GM18861 (cell line): ENCODE measurements around the gene PHF21A.

Experiments
- ATAC-seq: cut with Tn5 transposase; IDR thresholded peaks from one replicate; pipeline ENCODE4 v1.9.1; 2021; ENCODE audit not compliant: unreplicated experiment

Gene PHF21A

DNA sequence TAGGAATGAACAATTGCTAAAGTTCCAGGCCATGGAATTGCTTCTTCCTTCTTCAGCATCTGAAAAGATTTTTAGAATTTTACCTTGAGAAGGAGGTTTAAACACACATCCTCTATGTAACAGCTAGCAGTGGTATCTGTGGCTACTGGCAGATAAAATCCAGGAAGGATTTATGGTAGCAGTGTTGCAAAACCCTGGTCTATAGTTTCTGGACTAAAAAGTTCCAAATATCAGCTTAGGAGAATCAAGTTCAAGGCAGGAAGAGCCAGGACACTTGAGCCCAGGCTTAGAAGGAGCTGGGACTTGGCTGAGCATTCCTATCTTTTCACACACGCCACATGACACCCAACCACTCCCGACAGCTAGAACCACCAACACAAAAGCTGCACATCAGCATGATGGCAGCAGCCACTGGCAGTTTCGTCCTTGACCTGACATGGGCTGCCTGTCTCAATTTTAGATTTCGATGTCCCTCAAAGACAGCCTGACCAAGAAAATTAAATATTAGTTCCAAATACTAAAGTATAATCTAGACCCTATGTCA is 184.7 kb downstream of the PHF21A start:
- no peak for ATAC-seq

DNA sequence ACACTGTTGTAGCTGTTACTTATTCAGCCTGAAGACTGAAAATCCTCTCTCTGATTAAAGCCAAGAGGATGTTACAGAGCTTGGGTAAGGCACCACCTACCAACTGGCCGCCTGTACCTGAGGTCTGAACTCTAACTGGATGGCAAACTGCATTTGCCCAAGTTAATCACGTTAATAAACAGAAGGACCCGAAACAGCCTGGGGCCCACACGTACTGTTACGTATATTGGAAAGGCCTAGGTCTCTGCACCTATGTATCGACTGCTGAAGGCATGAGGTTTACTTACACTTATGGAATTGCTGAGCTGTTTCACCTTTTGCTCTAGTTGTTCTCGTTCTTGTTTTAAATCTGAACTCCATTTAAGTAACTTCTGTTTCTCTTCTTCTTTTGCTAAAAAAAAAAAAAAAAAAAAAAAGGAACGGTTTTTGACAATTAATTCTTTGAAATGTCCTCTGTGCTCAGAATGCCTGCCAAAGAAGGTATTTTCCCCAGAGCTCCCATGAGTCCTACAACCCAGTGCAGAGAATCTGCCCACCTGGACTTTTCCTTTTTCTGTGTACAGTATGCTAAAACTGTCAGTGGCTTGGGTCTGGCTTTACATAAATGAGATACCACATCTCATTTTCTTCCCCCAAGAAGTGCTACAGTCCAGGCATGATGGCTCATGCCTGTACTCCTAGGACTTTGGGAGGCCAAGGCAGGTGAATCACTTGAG is 185.7 kb downstream of the PHF21A start:
- ATAC-seq, result no peak

DNA sequence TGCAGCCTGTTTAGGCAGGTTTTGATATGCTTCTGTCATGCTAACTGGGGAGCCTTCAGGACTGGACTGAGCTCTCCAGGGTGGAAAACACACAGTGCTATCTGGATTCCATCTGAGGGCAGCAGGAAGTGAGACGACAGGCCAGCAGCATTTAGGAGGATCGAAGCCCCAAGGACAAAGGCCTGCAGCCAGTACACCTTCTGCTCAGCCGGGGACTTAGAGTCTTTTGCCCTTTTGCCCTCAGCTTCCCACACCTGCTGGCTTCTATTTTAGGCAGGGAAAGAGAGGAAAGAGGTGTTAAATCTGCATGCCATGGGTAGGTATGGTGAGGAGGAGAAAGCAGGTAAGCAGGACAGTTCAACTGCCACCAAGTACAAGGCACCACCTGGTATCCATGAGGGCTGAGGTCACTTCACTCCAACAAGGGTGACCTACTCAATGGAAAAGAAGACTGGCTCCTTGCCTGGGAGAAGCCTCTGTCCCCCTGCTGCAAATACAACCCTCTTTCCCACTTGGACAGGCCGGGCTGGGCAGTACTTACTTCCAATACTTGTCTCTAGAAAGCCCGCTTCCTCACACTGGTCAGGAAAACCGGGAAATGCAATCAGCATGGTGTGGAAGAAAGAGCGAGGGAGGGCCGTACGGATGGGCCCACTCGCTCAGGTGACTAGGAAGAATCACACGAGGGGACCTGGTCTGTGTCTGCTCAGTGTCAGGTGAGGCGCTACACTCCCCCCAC is 186.5 kb downstream of the PHF21A start:
- no peak for ATAC-seq

DNA sequence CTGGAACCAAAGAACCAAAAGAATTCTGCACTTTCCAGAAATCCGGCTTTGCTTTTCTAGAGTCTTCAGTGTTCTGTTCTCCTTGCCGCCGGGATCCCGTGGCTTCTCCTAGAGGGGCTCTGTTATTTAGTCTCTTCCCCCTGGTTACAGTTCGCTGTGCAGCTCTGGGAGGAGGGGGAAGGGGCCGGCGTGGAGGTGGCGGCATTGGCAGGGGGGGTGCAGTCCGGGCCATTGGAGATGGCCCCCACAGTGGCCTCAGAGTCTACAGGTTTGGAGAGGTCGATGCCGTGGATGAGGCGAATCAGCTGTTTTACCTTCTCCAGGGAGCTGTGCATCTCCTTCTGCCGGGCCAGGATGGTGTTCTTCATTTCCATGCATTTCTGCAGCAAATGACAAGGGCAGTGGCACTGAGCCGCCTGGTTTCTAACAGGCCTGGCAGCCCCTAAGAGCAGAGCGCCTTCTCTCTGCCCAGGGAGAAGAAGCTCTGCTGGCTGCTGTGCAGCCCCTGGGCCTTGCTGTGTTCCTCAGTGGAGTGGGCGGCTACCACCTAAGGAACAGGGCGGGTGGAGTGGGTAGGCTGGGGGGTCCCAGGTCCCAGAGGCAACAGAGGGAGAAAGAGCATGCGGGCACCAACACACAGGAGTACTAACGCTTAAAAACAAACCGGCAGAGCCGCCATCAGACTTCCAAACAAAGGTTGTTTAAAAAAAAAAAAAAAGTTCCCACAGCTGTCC is 187.2 kb downstream of the PHF21A start:
- ATAC-seq, result no peak

DNA sequence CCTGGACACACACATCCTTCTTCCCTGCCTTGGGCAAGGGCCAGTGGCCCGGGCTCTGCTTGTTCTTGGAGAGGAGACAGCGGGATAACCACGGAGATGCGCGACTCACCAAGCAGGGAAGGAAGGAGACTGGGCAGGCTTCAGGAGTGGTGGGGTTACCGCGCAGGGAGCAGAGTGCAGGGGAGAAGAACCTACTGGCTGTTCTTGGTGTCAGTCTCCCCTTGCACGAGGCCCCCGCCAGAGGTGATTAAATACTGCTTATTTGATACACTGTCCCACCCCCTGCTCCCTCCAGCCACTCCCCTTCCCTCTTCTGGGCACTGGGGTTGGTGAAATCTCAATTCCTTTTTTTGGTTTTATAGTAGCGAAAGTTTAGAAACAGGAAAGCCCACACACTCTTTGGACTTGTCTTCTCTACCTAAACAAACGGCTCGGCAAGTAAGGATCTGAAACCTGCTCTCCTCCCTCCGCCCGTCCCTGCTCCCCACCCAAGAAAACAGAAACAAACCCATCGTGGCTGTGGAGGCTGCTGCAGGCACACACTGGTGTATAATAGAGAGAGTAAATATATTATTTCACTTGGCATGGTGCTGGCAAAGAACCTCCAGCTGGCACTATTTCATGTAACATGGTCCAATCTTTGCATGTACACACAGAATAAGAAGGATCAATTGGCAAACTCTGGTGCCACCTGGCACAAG is 188.0 kb downstream of the PHF21A start:
- ATAC-seq, result no peak

DNA sequence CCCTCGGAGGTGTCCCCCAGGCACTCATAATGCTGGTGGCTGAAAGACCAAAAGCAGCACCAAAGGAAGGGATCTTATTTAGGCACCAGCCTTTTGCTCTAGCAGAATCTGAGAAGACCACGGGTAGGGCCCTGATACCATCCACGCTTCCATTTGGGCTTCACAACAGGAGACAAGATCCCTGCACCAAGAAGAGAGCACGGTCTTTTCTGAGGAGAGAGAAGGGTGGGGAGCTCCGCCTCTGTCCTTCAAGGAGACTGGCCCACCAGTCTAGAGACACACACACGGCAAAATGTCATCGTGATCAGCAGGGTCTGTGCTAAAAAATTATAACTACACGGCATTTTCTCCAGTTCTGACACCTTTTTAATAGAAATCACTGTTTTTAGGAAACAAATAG is 189.0 kb downstream of the PHF21A start:
- ATAC-seq, result no peak

DNA sequence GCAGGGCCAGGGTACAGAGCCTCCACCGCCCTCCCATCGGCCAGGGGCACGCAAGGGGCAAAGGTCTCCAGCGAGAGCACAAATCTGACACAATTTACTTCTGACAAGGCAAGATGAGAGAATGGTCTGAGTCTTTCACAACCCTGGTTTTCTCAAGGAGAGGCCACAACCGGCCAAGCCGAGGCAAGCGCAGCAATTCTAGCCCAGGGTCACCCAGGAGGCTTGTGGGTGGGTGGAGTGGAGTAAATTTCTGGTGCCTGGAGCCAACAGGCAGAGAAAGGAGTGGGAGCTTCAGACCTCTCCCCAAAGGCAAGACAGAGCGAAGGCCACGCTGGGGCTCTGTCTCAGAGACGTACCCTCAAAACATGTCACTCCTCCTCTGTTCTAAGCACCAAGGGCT is 189.5 kb downstream of the PHF21A start:
- no peak for ATAC-seq

DNA sequence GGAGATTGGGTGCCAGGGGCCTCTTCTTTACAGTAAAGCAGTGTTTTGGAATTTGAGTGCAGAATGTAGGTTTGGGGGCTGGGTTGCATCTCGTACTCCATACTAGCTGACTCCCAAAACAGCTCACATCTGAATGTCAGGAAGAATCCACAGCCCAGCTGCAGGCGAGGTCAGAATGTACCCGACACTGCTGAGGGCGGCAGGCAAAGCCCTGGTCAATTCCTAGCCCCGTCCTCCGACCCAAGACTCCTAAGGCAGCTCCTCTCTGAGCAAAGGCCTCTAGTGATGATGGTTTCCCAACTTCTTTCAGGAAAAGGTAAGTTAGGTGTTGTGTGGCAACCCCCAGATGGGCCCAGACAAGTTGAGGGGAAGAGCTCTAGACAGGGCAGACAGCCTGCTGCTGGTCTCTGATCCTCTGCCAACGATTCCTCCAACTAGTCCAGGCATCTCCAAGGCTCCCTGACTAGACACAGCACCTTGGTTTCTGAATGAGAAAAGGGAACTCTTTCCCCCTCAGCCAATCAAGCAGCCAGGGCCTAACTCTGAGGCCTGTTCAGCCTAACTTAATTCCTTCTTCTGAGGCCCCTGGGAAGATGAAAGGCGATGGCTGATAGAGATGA is 190.2 kb downstream of the PHF21A start:
- ATAC-seq, result no peak

DNA sequence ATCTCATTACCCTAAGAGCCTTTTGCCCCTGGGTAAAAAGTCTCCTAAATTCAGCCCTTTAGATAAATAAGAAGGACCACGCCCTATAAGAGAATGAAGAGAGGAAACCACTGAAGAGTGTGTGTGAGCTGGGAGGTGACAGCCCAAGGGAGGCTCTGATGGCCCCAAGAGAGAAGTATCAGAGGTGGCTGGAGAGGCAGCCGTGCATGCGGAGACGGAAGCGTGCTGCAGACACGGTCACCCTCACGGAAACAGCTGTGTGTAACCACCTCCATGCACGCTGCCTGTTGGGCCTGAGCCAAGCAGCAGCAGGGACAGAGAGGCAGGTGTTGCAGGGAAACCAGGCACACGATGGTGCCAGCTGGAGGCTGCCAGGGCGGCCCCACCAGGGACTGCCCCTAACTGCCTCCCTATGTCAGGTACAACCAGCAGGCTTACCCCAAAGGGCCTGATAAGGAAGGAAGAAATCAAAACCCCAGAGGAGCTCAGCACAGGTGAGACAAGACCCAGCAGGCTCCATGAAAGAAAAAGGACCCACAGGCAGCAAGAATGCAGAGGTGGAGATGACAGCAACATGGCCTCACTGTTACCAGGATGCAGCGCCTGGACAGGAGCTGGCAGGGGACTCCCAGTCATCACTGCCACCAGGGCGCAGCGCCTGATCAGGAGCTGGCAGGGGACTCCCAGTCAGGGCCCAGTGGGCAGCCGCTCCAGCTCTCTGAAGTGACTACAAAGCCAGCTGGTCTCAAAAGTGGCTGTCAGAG is 191.0 kb downstream of the PHF21A start:
- peak; percentile 88 for ATAC-seq

DNA sequence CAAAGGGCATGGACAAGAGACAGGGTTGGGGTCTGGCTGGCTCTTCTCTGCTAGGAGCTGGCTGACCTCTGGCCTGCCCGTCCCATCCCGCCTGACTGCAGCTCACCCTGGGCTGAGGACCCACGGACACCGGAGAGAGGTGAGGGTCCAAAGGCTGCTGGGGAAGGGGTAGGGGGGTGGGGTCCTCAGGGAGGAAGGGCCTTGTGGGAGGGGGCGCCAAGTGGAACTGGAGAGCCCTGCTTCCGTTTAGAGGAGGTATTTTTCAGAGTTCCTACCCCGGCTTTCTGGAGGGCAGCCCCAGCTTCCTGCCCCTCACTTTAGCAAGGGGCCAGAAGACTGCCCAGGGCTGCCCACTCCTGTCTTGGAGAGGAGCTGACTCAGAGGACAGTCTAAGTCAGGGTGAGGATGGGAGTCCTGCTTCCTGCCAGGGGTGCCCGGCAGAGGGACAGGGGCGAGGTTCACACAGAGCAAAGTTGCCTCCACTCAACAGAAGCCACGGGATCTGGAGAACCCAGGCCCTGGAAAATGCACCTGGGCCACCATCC is 191.7 kb downstream of the PHF21A start:
- ATAC-seq, result no peak

DNA sequence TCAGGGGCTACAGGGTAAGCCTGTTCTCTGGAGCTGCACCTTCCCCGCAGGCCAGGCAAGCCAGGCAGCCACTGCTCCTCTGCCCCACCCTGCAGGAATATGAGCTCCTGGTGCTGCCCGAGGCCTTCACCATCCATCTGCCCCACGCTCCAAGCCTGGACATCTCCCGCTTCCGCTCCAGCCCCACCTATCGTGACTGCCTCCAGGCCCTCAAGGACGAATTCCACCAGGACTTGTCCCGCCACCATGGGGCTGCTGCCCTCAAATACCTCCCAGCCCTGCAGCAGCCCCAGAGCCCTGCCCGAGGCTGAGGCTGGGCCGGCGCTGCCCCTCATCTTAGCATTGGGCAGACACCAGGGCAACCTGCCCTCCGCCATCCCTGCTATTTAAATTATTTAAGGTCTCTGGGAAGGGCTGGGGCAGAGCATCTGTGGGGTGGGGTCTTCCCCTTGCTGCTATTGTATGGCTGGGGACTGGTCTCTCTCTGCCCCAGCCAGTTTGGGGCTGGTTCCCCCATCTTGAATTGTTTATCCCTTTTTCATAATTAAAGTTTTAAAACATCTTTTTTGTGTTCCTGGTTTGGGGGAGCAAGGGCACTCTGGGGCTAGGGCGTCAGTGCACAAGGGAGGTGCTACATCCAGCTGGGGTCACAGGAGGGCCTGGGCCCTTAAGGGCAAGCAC is 192.6 kb downstream of the PHF21A start:
- ATAC-seq, result no peak

DNA sequence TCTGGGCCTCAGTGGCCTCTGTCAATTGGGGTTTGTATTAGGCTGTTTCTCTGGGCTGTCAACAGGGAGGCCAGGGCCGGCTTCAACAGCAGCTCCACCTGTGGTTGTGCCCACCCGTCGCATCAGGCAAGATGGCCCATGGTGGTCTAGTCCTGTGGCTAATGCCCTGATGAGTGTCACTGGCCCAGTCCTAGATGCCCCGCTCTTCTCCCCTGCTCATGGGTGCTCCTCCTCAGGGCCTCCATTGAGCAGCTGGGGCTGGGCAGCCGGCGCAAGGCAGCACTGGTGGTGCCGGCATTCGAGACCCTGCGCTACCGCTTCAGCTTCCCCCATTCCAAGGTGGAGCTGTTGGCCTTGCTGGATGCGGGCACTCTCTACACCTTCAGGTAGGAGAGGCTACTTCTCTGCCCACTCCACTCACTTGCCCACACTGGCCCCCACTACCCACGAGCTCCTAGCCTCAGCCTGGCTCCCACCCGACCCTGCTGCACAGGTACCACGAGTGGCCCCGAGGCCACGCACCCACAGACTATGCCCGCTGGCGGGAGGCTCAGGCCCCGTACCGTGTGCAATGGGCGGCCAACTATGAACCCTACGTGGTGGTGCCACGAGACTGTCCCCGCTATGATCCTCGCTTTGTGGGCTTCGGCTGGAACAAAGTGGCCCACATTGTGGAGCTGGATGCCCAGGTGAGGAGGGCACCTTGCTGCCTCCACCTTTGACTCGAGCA is 193.4 kb downstream of the PHF21A start:
- ATAC-seq, result no peak

DNA sequence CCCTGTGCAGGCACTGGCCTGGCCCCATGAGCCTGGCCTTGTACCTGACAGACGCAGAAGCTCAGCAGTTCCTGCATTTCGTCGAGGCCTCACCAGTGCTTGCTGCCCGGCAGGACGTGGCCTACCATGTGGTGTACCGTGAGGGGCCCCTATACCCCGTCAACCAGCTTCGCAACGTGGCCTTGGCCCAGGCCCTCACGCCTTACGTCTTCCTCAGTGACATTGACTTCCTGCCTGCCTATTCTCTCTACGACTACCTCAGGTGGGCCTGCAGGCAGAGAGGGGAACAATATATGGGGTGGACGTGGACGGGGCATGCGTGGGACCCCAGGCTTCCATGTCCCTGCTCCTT is 193.9 kb downstream of the PHF21A start:
- no peak for ATAC-seq

DNA sequence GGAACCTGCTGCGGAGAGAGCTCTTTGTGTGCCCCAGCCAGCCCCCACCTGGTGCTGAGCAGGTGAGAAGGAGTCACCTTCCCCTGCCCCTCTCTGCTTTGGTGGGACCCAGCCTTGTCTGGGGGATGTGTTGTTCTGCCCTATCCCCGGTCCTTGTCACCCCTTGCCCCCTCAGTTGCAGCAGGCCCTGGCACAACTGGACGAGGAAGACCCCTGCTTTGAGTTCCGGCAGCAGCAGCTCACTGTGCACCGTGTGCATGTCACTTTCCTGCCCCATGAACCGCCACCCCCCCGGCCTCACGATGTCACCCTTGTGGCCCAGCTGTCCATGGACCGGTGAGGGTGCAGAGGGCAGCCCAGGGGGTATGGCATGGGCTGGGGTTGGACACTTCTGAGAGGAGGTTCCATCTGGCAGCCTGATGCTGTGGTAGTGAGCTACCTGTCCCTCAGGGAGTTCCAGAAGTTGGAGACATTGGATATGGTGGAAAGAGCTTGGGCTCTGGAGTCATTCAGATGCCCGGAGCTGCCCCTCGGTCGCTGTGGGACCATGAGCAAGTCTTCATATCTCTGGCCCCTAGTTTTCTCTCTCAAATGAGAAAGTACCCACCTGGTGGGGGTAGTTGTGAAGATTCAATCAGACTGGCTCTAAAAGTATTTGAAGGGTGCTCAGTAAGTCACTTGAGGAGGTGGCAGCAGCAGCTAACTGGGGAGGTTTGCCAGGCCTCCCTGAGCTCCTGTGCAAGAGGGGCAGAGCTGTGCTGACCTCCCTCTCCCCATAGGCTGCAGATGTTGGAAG is 194.5 kb downstream of the PHF21A start:
- no peak for ATAC-seq

DNA sequence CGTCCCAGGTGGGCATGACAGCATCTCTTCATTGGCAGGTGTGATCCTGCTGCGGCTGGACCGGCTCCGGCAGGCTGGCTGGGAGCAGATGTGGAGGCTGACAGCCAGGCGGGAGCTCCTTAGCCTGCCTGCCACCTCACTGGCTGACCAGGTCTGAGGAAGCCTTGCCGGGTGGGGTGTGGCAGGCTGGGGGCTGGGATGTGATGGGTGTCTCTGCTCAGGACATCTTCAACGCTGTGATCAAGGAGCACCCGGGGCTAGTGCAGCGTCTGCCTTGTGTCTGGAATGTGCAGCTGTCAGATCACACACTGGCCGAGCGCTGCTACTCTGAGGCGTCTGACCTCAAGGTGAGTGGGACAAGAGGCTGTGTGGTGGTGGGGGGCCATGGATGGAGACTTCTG is 195.3 kb downstream of the PHF21A start:
- ATAC-seq, result no peak

DNA sequence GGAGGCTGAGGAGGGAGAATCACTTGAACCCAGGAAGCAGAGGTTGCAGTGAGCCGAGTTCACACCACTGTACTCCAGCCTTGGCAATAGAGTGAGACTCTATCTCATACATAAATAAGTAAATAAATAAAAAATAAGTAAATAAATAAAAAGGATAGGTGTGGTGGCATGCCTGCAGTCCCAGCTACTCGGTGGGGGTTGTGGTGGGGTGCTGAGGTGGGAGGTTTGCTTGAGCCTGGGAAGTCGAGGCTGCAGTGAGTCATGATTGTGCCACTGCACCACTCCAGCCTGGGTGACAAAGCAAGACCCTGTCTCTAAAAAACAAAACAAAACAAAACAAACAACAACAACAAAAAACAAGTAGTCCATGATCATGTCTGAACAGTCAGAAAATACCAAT is 195.7 kb downstream of the PHF21A start:
- no peak for ATAC-seq

DNA sequence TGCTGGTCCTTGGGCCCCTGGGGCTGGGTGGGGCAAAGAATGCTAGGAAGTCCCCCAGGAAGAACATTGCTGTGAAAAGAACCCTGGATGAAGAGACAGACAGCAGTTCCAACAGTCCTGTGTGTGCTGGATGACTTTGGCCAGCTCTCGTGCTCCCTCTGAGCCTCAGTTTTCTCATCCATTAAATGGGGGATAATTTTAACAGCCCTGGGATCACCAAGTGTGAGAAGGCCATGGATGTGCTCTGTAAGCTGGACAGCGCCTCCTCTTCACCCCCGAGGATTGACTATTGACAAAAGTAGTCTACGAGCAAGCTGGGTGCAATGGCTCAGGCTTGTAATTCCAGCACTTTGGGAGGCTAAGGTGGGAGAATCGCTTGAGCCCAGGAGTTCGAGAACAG is 196.3 kb downstream of the PHF21A start:
- ATAC-seq, result no peak
